ENCODE data around the gene FLYWCH2.

The FLYWCH2 gene

DNA sequence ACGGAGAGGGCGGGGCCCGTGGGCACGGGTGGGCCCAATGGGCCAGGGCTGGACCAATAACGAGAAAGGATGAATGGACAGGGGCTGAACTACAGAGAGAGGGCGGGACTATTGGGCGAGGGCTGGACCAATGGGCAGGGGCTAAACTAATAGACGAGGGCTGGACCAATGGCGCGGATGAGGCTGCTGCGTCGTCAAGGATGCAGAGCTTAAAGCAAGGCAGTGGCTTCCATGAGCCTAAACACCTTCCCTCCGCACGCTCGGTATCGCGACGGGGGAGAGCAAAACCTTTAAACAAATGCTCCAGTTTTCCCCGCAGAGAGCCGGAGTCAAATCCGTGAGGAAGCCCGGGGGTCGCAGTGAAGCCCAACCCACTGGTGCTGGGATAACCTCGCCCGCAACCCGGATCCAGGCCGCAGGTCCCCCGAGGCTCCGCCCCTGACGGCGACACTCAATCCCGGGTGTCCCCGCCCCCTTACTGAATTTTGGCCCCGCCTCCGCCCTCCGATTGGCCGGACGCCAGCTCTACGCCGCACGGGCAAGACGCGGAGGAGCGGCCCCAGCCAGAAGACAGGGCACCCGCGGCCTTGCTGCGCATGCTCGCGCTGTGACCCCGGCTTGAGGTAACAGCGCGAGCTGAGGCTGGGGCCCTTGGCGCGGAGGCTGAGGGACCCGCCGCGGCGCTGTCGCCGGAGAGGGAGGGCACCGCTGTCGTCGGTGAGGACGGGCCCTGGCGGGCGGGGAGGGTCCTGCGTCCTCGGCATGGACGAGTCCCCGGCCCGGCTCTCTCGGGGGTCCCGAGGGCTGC, at the start of gene FLYWCH2:
FLYWCH2 (plus strand) TSS at position 566 of the 808 bp plus-strand sequence. CDS start 13,235 bp downstream, outside the sequence.
- DNase-seq = peak; percentile 94

DNA sequence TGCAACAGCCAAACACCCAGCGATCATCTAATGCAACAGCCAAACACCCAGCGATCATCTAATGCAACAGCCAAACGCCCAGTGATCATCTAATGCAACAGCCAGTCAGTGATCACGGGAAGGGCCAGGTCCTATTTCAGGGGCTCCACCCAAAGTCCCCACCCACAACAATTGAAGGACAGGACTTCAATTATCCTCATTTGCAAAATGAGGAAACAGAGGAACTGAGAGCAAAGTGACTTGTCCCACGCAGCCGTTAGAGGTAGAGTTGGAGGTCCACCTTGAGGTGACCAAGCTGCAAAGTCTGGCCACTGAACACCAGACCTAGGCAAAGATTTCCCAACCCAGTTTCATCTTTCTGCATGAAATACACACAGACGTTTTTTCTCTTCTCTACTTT, 49.2 kb upstream of the FLYWCH2 start:
- no peak for DNase-seq

GRCh38 chr16:2834968-2835367, 48.0 kb upstream of the FLYWCH2 start:
- no peak for DNase-seq

- peak; percentile 13 for DNase-seq
Observed at GRCh38 chr16:2835638-2836493, 47.1 kb upstream of the FLYWCH2 start.

DNA sequence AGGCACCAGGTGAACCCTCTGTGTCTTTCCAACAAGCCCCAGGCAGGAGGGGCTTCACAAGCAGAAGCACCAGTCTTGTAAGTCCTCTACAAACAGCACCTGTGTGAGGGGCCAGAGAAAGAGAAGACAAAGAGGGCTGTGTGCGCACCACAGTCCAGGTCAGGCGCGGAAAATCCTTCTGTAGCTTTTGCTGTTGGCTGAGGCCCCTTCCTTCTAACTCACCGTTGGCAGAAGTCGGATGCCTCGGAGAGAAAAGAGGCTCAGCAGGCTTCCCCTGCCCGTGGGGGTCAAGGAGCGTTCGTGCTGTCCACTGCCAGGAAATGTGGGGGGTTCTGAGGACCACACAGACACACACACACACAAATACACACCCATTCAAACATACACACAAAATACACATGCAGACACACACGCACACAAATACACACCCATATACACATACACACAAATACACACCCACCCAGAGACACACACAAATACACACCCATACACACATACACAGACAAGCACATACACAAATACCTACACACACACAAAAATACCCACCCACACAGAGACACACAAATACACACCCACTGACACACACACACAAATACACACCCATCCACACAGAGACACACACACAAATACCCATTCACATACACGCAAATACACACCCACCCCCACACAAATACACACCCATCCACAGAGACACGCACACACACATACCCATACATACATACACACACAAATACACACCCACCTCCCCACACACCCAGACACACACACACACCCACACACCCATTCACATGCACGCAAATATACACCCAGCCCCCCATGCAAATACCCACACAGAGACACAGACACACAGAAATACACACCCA, 46.1 kb upstream of the FLYWCH2 start:
- no peak for DNase-seq

DNA sequence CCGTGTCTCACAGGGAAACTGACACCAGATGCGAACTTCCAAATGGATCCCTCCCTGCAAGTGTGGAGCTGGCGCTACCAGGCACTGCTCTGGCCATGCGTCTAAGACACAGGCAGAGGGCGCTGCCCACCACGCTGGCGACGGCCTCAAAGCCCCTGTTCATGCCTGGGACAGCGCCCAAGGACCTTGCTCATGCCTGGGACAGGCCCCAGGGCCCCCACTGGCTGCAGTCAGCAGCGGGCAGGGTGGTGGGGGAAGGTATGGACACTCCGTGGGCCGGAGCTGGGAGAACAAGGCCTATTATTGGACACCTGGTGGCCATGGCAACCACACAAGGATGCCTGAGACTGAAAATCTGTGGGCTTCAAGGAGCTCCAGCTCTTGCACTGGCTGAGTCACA, 44.1 kb upstream of the FLYWCH2 start:
- peak; percentile 9 for DNase-seq

DNA sequence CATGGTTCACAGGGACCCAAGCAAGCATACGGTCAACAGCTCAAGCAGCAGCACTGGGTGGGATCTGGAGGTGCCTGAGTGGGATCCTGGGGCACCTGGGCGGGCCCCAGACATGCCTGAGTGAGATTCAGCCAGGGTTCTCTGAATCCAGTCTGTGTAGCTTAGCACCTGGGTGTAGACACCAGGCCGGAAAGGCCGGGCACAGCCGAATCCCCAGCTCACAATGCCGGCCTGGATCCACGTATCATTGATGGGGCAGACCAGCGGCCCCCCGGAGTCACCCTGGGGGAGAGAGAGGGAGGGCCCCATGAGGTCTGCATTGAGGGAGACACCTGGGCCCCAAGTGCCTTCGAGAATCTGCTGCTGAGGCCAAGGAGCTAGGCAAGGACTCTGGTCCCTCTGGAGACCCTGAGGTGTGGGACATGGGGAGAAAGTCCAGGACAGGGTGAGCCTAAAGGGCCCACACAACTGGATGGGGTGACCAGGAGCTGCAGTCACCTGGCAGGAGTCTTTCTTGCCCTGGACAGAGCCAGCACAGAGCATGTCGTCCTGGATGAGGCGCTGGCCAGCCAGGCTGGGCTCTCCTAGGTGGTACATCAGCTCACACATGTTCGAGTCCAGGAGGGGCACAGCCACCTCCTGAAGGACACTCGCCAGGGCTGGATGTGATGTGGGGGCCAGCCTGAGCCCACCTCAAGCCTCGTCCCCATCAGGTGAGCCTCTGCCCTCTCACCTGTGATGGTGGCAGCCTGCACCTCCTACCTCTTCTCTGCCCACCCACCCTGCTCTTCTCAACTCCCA, 43.2 kb upstream of the FLYWCH2 start:
- DNase-seq = no peak

- no peak for DNase-seq
Observed at GRCh38 chr16:2840914-2841313, 42.1 kb upstream of the FLYWCH2 start.

DNA sequence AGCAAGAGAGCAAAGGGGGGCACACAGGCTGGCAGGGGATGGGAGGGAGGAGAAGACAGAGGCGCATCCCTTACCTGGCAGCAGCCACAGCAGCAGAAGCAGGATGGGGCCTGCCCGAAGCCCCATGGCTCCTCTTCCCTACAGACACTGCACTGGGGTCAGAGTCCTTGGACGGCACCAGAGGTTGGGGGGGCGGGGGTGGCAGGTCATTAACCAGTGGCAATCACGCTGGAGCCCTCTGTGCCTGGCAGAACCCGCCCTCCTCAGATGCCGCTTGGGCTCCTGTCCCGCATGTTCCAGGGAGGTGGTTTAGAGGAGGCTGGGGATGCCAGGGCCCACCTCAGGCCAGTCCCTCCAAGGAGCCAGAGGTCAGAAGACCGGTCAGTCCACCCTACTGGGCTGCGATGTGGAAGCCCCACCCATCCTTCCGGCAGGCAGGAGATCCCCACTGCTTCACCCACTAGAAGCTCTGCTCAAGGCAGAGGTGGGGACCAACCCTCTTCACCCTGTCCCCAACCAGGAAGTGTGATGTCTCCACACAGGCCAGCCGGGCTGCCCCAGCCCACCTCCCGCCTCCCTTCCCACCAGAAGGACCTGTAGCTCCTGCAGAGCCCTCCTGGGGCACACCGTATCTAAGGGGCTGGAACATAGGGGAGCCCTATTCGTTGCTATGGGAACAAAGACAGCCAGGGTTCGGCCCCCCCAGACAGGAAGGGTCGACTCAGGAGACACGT, 41.2 kb upstream of the FLYWCH2 start:
- DNase-seq = no peak

DNA sequence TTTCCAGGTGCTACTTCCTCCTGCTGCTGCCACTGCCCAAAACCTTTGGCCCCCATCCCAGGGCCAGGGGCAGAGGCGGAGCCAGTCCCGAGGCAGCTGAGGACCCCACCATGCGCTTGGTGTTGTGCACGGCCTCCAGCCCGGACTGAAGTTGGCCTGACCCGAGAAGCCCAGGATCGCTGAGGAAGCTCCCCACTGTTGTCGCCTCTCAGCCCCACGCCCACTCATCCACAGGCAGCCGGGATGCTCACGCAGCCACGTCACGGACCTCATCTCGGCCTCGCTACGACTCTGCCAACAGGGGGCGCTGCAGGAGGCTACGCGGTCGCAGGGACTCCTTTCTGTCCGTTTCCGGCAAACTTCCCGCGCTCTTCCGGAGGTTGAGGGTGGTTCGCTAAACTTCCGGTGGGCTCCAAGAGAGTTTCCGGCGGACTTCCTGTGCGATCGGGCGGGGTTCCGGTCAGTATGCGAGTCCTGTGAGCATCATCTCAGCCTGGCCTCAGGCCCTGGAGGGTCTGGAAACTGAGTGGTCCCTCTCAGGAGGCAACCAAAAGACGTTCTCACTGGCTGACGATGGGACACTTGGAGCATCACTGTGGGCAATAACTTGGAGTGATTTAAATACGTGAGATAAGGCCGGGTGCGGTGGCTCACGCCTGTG, 40.5 kb upstream of the FLYWCH2 start:
- no peak for DNase-seq

DNA sequence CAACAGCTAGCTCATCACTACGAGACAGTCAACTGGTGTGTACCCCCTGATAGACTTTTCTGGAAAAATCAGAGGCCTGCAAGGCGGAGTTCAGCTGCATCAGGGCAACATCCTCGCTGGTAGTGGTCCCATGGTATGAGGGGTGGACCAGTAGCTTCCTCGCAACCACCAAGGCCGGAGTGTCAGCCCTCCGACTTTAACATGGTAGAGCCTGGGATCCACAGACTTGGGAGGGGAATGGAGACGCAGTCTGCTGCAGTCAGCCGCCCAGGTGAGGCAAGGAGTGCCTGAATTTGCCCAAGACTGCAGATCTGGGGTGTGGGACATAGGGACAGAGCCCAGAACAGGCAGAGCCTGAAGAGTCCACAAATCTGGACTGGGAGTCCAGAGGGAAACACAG, 39.5 kb upstream of the FLYWCH2 start:
- no peak for DNase-seq

GRCh38 chr16:2845116-2845515, 37.9 kb upstream of the FLYWCH2 start:
- DNase-seq = no peak

- DNase-seq = no peak
Observed at GRCh38 chr16:2846511-2847310, 36.3 kb upstream of the FLYWCH2 start.

DNA sequence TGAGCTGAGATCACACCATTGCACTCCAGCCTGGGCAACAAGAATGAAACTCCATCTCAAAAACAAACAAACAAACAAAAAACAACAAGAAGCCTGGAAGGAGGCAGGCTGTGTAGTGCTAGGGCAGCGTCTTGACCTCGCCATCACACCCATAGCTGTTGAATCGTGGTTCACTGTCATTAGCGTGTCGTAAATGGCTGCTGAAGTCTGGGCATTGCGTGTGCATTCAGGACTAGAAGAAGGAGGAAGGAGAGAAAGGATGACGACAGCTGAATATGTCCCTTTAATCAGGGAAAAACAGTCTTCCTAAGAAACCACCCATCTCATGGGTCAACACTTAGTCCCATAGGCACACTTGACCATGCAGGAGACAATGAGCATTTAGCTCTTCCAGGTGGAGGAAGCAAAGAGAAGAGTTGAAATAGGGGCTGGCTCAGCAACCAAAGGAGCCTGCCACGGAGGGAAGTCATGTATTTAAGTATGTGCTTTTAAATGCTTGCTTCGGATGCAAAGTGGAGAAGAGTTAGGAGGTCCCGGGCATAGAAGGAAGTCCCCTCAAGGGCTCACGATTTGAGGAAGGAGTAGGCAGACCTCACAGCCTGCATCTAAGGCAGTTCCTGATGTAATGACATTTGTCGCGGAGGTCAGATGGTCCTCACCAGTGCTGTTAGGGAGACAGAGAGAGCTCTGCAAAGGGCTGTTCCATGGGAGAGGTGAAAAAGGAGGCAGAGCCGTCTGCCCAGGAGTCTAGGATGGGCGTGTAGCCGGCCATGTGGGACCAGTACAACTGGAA, 33.9 kb upstream of the FLYWCH2 start:
- DNase-seq = no peak

GRCh38 chr16:2852003-2852730, 30.8 kb upstream of the FLYWCH2 start:
- DNase-seq = no peak

GRCh38 chr16:2852731-2853507, 30.1 kb upstream of the FLYWCH2 start:
- DNase-seq = no peak

DNA sequence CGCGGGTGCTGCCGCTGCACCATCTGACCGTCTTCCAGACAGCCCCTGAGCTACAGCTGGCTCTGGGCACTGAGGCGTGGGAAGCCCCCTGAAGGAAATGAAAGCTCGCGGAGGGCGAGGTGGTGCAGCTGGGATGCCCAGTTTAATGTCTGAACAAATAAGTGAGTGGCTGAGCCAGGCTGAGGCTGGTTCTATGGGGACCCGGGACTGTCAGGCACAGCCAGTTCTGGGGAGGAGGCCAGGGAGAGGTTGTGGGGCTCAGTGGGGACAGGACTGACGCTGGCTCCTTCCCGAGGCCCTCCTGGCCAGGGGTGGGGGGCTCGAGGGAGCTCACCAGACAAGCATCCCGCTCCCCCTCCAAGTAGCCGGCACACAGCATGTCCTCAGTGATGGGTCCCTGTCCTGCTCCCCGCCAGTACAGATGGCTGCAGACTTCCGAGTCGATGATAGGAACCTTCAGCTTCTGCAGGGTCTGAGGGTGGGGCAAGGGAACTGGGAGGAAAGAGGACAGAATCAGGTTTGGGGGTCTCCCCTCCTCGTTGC, 29.4 kb upstream of the FLYWCH2 start:
- DNase-seq = no peak
